ELR (cell line): Measurements from ENCODE around the gene ARMC3.

Experiments
- DNase-seq: peaks from one replicate; pipeline ENCODE4 v3.0.0-alpha.2; 2015; ENCODE audit warnings: low read depth

Gene ARMC3

DNA sequence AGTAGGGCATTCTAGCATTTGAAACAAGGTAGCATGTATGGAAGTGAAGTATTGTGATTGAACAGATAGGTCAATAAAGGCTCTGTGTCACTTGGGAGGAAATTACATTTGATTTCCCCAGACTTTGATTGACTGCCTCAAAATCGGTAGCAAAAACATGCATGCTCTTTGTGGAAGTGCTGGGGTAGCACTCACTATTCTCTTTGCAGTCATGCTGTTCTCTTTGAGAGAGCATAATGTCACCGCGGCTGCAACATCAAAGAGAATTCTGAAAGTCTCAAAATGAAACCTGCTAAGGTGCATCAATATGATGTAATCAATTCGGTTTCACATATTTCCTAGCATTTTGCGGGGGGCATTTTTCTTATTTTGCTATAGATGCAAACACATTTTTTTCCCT lies 64.2 kb downstream of the ARMC3 start:
- no peak for DNase-seq

DNA sequence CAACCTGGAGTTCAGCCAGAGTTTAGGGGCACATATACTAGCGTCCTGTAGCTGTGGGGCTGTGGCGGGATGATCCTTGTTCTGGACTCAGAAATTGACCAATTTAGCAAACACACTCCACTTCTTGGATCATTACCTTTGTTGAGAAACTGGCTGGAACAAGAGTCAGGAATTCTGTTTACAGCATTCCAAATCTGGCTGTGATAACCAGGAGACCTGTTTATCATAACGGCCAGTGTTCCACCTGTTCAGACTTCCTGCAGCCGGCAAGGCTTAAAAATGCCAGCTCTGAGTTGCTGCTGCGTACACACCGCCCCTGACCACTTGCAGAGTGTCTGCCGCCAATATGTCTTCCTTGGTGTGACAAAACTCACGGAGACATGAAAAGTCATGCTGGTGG lies 64.8 kb downstream of the ARMC3 start:
- no peak for DNase-seq

DNA sequence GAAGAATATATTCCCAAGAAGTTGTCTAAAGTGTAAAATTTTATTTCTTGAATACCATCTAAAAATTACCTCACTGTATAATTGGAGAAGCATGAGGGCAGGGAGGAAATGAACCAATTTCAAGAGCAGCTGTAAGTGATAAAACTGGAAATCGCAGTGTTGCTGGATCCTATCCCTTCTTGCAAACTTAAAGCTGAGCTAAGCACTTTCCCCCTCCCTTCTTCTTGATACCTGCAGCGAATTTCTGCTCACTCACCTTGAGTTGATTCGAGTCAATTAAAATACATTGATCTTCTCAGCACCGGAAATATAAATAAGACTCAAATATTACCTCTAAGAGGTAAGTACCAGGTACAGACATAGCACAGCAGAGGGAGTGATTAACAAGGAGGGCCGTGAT lies 65.5 kb downstream of the ARMC3 start:
- no peak for DNase-seq

DNA sequence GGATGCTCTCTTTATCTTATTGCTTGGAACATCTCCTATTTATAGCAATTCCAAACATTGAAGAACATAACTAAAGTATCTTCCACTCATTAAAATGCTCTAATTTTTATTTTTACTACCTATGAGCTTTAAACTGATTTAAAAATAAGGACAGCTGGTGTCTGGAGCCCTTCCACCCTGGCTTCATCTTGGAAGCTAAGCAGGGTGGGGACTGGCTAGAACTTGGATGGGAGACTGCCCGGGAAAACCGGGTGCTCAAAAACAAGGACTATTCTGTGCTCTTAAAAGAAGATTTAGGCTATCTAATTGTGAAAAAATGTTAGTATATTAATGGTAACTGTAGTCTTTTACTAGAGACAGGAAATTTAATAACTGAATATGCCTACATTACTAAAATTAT lies 69.2 kb downstream of the ARMC3 start:
- DNase-seq: peak; percentile 58

DNA sequence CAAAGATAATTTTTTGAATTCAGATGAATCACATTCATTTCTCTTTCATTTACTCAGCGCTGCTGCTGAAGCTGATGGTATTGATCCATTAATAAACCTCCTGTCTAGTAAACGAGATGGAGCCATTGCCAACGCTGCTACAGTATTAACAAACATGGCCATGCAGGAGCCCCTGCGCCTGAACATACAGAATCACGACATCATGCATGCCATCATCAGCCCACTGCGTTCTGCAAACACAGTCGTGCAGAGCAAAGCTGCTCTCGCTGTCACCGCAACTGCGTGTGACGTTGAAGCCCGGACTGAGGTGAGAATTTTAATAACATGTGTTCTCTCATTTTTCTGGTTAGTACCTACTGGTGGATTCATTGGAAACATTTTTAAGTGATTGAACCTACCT lies 70.2 kb downstream of the ARMC3 start:
- DNase-seq: no peak

DNA sequence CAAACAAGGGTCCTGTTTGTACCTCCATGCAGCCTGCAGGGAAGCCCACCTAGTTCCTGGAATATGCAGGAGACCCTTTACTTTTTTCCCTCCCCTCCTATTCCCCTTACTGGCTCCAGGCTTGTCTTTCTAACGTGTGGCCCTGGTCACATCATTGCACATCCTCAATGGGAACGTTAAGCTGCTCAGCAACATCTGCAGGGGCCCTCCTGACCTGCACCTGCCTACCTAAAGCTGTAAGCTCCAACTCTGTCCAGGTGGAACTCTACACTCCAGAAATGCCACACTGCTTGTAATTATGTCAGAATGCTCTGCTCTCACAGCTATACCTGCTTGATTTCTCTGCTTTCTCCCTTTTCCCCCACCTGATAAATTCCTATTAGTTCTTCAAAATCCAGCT lies 72.1 kb downstream of the ARMC3 start:
- DNase-seq: no peak

DNA sequence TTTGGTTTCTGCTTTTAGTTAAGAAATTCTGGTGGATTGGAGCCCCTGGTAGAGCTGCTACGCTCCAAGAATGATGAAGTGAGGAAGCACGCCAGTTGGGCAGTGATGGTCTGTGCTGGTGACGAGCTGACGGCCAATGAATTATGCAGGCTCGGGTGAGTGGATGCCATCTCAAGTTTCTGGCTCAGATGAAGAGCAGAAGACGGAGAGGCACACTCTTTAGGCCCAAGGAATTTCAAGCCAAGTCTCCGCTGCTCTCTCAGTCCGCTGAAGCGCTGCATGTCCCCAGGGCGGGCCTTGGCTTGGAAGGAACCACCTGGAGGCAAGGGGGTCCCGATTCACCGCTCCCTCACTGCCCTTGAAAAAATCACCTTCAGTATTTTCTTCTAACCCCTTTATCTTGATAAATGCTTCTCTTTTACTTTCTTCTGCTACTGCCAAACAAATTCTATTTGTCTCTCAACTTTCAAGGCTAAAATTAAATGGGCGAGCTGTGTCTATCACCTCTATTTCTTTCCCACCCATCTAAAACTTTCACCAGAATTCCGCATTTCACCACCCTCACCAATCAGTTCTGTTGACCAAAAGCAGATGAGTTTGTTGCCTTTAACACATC lies 74.2 kb downstream of the ARMC3 start:
- no peak for DNase-seq

DNA sequence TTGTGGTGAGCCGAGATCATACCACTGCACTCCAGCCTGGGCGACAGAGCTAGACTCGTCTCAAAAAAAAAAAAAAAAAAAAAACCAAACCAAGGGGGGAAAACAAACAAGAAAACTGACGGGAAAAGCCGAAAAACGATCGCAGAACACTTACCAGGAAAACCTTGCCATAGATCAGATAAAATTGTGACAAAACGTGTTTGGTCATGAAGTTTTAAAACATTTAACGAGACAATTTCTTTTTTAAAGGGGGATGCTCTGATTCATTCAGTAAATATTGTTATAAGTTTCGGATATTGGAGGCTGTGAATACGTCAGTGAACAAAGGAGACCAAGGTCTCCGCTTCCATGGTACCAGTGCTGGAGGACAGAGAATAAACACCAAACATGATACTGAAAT lies 77.3 kb downstream of the ARMC3 start:
- DNase-seq: no peak

DNA sequence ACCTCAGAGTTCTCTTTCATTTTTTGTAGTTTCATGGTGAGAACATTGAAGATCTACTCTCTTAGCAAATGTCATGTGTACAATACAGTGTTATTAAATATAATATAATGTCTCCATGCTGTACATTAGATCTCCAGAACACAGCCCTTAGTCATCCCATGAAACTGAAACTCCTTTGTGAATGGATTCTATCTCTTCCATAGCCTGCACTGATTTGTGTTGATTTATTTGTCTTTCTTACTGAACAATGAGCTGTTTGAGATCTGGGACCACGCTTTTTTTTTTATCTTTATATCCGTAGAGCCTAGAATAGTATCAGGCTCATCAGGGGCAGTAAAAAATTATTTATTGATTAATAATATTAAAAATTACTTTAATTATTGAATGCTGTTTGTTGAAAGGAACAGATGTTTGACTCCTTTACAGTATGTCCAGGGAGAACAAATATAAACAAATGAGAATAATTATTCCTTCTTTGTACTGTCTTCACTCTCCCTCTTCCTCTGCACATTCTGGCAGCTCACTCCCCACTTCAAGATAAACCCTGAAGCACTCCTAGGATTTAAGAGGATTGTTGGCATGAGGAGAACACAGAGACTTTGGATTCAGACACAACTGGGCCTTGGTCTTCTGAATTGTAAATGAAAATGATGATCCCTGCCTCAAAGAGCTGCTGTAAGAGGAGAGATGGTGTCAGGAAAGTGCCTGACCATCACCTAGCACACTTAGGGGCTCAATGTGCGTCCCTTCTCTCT lies 85.9 kb downstream of the ARMC3 start:
- DNase-seq: no peak

DNA sequence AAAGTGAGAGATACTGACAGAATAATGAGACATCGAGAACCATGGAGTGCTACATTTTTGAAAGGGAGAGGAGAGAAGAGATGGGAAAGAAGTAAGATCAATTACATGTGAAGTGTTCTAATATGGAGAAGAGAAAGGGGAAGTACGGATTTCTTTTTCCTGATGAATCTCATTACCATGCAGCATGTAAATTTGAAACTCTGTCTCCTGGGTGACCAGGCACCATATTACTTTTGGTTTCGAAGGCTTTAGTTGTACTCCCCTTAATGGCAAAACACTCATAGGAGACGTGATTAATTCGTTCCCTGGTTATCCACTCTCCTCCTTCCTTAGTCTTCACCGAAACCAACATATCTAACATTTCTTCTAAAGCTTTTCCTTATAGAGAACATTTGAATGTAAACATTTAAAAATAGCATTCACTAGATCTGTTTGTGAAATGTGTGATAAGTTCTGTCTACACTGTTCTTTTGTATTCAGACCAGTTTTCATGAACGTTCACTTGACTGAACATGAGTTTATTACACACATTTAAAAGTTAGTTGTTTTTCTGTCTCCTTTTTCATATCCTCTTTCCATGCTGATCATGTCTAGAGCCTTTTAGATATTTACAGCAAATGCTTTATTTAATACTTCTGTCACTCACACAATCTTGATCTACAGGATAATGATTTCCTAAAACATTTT lies 87.3 kb downstream of the ARMC3 start:
- DNase-seq: no peak

DNA sequence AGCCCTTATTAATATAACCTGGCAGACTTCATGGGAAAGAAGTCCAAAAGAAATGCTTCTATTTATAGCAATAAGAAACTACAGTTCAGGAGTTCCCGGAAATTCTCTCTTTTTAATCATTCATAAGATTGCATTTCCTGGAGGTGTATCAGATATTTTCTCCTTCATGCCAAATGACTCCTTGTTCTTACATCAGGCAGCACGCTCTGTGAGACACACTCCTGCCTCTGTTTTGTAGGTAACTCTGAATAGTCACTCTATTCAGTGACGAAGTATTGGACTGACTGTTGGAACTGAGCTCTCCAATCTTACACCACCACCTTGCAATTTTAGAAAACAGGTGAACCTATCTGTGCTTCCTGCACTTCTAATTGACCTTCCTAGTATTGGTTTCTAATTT lies 88.8 kb downstream of the ARMC3 start:
- DNase-seq: no peak

DNA sequence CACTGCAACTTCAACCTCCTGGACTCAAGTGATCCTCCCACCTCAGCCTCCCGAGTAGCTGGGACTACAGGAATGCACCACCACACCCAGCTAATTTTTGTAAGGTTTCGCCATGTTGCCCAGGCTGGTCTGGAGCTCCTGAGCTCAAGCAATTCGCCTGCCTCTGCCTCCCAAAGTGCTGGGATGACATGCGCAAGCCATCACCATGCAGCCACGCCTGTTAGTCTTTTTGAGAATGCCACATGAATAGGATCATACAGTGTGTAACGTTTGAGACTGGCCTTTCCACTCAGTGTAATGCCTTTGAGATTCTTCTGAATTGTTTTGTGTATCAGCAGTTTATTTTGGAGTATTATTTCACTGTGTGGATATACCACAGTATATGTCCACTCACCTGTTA lies 91.8 kb downstream of the ARMC3 start:
- DNase-seq: no peak

DNA sequence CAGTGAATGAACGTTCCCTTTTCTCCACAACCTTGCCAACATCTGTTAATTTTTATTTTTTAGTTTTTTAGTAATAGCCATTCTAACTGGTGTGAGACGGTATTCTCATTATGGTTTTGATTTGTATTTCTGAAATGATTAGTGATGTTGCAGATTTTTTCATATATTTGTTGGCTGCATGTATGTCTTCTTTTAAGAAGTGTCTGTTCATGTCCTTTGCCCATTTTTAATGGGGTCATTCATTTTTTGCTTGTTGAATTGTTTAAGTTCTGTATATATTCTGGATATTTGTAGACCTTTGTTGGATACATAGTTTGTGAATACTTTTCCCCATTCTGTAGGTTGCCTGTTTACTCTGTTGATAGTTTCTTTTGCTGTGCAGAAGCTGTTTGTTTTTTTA lies 93.6 kb downstream of the ARMC3 start:
- DNase-seq: no peak

DNA sequence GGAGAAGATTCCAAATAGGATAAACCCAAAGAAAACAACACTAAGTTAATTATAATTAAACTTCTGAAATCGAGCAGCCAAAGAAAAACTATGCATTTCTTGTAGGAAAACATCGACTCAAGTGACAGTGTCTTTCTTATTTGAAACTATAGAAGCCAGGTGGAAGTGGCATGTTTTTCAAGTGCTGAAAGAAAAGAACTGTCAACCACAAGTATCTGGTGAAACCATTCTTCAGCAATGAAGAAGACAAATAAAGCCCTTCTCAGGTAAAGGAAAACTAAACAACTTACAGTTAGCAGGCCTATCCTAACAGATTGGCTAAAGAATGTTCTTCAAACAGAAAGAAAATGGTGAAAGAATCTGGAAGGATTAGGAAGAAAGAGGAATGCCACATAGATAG lies 96.1 kb downstream of the ARMC3 start:
- no peak for DNase-seq

DNA sequence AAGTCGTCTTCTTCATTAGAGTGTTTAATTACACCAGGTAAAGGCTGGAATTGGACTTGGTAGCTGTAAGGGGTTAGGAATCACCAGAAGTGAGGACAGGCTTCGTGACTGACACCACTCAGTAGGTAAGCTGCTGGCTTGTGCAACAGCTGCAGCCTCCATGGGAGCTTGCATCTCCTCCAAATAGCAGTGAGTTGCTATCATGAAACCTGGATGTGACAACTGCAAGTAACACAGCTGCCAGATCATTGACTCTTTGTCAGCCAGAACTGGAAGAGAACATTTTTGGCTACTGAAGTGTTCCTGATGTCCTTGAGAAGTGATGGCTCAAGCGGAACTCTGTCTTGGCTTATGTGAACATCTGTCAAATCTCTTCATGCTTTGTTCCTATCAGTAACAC lies 103.5 kb downstream of the ARMC3 start:
- no peak for DNase-seq

DNA sequence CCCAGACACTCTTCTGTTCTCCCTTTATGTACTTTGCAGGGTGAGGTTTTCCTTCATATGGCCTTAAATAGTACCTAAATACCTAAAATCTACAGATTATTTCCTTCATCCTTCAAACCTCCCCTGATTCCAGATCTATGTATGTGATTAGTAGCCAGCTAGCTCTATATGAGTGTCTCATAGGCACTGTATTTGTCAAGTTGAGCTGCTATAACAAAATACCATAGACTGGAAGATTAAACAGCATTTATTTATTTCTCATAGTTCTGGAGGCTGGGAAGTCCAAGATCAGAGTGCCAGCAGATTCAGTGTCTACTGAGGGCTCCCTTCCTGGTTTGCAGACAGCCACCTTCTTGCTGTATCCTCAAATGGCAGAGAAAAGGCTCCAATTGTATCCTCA lies 106.9 kb downstream of the ARMC3 start:
- no peak for DNase-seq

DNA sequence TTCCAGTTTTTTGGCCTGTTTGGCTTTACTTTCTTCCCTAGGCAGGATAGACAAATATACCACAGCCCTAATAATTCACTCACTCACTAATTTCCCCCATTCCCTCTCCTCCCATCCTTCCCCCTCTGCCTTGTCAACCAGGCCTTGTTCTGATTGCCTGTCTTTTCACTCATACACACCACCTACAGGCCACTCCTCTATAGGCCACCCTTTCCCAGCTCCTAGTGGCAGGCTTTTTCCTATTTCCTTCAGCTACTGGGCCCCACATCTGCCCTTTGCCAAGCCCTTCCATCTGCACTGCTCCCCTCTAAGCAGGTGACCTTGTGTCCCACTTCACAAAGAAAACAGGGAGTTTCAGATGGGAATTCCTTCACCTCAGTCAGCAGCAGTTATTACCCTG lies 107.7 kb downstream of the ARMC3 start:
- DNase-seq: peak; percentile 36

DNA sequence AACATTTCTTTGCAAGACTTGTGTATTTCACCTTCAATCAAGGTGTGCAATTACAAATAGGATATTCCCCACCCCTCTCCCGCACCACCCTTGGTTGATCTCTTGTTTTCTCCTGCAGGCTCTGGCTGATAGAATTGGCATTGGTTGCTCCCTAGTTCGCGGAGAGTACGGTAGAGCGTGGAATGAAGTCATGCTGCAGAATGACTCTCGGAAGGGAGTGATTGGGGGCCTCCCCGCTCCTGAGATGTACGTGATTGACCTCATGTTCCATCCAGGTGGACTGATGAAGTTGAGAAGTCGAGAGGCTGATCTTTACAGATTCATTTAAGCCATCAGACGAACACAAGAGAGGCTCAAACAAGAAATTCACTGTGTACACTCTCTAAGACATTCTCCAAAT lies 109.3 kb downstream of the ARMC3 start:
- DNase-seq: no peak

DNA sequence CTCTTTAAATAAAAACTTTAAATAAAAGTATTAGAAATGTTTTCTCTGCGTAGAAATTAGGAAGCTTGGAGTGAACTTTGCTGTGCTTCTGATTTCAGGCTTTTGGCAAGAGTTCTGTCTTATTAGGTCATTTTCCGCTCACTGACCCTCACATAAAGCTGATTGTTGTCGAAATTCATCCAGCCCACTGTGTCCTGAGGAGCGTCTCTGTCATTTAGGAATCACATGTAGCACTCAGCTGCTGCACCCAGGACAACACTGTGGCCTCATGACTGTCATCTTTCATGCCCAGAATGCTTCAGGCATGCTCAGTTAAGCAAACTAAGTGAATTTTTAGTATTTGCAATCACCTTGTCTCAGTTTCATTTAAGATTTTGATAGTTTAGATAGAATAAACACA lies 109.7 kb downstream of the ARMC3 start:
- DNase-seq: no peak

DNA sequence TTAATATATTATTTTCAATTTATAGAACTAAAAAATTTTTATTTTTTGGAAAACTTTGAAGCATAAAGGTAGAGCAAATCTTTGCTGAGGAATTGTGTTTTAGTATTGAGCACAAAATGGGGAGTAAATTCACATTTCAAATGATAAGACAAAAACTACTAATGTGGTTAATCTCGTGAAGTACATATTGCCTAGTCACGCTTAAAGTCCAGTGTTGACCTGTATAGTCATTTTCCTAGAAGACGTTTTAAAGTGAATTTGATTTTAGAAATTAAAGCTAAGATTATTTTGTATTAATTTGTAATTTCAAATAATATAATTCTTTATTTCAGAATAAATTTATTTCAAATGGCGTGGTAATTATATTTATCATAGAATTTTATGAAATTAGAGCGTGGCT lies 110.3 kb downstream of the ARMC3 start:
- DNase-seq: no peak

DNA sequence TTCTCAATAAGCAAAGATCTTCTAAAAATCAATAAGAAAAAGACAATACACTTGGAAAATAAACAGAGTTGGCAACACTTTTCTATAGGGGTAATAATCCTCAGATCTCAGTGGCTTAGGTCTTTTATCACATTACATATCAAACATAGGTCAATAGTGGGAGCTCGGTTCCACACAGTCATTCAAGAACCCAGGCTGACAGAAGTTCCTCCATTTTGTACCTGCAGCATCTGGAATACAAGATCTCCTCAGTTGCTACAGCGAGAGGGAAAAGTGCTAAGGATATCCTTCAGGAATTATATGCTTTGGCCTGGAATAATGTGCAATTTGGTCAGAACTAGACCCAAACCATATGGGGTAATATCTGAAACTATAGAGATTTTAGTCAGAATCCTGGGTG lies 112.1 kb downstream of the ARMC3 start:
- DNase-seq: no peak

DNA sequence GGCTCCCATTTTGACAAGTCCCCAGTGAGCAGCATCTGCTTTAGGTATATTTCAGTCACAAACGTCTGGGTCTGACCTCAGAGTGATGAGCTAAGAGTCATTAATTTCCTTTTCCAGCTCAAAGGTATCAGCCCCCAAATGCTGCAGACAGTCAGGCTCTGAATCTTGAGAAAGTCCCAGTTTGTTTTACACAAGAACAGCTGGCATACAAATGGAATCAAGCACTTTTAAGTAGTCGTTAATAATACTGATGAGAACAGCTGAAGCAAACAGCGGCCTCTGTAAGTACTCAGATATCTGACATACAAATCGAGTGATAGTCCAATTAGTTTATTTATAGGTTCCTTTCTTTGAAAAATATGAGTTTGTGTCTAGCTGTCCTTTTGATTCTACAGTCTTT lies 118.2 kb downstream of the ARMC3 start:
- no peak for DNase-seq

DNA sequence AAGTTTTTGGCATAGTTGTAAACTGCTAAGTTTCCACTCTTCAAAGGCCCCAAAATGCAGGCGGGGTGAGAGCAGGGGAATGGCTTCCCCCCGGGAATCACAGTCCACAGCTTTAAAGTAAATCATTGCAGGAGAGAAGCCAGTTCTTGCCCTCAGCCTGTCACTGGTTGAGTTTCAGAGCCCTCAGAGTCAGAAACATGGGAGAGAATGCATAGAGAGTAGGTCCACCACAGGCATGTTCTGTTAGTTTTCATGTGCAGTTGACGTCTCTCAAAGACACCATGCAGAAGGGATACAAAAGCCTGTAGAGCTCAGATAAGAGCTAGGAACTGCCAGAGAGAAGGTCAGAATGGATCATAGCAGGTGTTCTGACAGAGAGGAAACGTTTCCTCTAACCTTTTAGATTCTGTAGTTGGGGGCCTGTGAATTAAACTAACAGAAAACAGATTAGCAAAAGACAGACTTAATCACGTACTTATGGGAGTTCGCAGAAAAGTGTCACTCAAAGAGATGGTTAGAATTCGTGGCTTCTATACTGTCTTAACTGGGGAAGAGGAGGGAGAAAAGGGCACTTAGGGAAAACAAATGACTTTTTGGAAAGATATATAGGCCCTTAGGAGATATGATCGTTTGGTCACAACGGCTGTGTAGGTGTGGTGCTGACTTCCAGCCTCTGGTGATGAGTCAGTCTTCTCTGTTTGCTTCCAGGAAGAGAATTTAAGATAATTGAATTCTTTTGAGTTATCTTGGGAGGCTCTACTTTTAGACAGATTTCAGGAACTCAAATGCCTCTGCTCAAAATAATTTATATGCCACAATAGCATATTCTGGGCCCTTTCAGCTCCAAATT lies 119.6 kb downstream of the ARMC3 start:
- no peak for DNase-seq
